Mammary epithelial cell (primary cell): ENCODE results near the gene ST3GAL5.

Experiments used
- EZH2 ChIP-seq: IDR thresholded peaks from 2 replicates; pipeline ENCODE4 v1.6.1; 2012; ENCODE audit warnings: low read length, inconsistent platforms, borderline replicate concordance
- TF ChIP-seq, protein P1 (sequence below), 2 donors: IDR thresholded peaks in 1 of 2; conservative IDR thresholded peaks in 1 of 2; 2 replicates each; pipeline ENCODE4 v1.5.1; 2011 to 2012; ENCODE audit warnings: inconsistent platforms in 2 of 2, low read length in 2 of 2, mild to moderate bottlenecking in 2 of 2, control low read depth in 1 of 2, low read depth in 1 of 2; ENCODE audit not compliant: insufficient read depth in 1 of 2; ENCODE audit errors: extremely low read depth in 1 of 2

DNA sequence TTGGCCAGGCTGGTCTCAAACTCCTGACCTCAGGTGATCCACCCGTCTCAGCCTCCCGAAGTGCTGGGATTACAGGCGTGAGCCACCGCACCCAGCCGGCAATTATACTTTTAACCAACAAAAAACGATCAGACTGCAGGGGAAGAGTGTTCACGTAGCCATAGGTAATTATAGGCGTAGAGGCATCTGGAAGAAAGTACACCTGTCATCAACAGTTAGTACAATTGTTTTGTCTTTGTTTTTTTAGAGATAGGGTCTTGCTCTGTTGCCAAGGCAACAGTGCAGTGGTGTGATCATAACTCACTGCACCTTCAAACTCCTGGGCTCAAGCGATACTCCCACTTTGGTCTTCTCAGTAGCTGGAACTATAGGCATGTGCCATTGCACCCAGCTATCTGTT lies 20.0 kb downstream of the ST3GAL5 start:
- TF ChIP-seq, protein P1, sequence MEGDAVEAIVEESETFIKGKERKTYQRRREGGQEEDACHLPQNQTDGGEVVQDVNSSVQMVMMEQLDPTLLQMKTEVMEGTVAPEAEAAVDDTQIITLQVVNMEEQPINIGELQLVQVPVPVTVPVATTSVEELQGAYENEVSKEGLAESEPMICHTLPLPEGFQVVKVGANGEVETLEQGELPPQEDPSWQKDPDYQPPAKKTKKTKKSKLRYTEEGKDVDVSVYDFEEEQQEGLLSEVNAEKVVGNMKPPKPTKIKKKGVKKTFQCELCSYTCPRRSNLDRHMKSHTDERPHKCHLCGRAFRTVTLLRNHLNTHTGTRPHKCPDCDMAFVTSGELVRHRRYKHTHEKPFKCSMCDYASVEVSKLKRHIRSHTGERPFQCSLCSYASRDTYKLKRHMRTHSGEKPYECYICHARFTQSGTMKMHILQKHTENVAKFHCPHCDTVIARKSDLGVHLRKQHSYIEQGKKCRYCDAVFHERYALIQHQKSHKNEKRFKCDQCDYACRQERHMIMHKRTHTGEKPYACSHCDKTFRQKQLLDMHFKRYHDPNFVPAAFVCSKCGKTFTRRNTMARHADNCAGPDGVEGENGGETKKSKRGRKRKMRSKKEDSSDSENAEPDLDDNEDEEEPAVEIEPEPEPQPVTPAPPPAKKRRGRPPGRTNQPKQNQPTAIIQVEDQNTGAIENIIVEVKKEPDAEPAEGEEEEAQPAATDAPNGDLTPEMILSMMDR (conservative IDR thresholded peaks at IDR 0.05 in 1 of 2, IDR thresholded peaks at IDR 0.05 in 1 of 2; ENCODE audit: extremely low read depth in 1 of 2, insufficient read depth in 1 of 2, low read depth in 1 of 2, low read length in 2 of 2): no peak
- no peak for TF ChIP-seq EZH2
